IPS-11a (cell line): Measurements from ENCODE around the gene VGLL4.

Experiments
- H3K4me3 ChIP-seq: one replicate; pipeline ENCODE4 v1.5.1; 2013; ENCODE audit warnings: low read depth, low read length, control low read depth

VGLL4 gene

GRCh38 chr3:11566916-11567315 is 76.8 kb downstream of the VGLL4 start:
- no peak overlapping the region for H3K4me3 ChIP-seq

- H3K4me3 ChIP-seq = no peak overlapping the region
Measured at GRCh38 chr3:11566478-11566877, 77.2 kb downstream of the VGLL4 start.

GRCh38 chr3:11565932-11566331 is 77.8 kb downstream of the VGLL4 start:
- H3K4me3 ChIP-seq = no peak overlapping the region

GRCh38 chr3:11565492-11565891 is 78.2 kb downstream of the VGLL4 start:
- no peak overlapping the region for H3K4me3 ChIP-seq

GRCh38 chr3:11565072-11565471 is 78.6 kb downstream of the VGLL4 start:
- no peak overlapping the region for H3K4me3 ChIP-seq

DNA sequence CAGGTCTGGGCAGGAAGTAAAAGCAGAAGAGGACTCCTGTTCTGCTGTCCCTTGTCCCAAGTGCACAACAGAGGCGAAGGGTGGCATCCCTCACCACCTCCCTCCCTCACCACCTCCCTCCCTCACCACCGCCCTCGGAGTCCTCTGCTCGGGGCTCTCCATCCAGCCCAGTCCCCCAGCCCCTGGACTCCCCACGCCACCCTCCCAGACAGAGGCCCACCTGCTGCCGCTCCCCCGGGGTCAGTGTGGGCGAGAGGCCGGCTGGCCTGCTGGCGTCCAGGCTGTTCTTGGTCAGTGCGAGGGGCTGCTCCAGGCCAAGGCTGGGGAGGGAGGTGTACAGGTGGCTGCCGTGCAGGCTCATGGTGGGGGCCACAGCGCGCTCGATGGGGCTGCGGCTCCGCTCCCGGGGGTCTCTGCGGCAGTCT is 79.1 kb downstream of the VGLL4 start:
- H3K4me3 ChIP-seq = no peak overlapping the region

- H3K4me3 ChIP-seq = no peak overlapping the region
Measured at GRCh38 chr3:11563865-11564185, 79.9 kb downstream of the VGLL4 start.

DNA sequence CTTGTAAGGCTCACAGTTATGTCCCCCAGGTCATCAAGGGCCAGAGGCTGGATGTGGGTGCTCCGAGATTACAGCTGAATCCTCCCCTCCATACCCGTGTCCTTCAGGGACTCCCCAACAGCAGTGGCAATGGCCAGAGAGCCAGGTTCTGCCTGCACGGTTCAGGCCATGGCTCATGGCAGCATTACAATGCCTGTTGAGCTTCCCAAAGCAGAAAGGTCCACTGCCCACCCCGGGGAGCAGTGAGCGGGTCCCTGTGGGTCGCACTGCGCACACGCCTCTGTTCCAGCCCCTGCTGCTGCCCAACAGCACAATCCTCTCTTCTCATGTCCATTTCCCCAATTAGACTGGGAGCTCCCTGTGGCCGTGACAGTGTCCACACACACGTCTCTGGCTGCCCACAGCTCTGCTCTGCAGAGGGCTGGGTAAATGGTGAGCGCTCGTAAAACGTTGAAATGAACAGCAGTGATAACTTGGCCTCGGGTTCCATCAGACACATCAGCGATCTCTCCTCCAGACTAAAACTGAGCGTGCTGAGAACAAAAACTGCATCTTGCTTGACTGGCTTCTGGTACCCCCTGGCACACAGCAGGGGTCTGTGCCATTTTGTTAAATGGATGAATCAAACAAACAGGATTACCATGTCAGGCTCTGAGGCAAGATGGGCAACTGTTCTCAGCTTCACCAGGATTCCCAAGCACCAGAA is 80.4 kb downstream of the VGLL4 start:
- no peak overlapping the region for H3K4me3 ChIP-seq

DNA sequence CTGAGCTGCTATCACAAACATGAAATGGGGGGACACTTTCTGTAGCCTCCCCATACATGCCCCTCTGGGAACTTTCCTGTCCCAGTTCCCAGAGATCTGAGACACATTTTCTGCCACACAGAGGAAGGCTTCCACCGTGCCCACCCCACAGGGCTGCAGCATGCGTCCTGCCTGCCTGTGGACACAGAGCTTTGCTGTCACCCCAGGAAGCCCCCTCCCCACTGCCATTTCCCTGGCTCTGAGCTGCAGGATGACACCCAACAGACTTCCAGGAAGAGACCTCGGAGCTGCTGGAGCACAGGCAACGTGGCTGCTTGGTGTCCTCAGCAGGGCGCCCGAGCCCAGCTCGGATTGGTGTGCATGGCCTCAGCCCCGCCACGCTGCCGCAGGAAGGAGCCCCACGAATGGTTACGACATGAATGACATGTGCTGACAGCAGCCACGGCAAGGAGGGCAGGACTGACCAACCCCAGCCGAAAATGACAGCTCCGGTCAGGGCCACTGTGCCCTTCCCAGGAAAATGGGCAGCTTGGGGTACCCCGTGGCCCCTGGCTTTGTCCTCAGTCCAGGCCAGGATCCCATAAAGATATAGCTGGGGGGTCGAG is 81.3 kb downstream of the VGLL4 start:
- no peak overlapping the region for H3K4me3 ChIP-seq

DNA sequence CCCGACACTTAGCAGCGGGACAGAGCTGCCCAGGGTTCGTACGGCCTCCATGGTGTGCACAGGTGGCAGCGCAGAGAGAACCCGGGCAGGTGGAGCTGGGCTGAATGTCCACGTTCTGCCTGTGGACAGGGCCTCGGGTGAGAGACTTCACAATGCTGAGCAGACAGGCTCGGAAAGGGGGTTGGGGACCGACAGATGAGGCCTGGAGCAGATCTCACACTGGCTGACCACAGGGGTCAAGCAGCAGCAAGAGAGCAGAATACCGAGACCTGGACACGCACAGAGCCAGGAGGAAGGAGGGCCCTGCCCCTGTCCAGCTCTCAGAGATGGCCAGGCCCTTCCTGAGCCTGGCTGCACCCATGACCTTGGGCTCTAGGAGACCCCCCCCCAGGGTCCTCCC is 83.0 kb downstream of the VGLL4 start:
- no peak overlapping the region for H3K4me3 ChIP-seq

DNA sequence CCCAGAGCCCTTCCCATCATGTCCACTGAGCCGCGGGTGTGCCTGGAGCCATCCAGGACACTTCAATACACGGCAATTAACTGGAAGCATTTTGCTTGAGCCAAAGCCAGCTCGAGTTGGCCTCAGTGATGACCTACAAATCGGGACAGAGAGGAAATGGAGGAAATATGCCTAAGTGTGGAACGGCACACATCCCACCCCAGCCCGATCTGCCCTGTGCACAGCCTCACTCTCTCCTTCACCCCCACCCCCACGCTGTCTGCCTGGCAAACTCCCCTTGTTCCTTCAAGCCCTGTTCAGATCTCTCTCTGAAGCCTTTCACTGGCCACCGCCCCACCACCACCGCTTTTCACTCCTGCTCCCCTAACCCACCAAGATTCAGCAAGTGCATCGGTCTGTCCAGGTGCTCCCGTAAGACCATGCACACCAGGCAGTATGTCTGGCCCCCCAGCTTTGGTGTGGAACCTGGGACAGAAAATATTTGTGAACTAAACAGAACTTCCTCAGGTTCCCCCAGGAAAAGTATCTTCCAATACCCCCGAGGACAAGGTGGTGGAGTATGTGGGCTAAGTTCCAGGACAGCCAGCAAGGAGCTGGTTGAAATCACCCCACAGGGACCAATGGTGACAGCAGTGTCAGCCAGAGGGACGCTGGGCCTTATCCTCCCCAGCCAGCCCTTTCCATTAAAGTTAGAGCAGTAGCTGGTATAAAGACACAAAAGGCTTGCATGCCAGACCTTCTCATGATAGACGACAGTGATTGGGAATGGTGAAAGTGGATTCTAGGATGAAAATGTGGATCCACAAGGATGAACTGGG is 83.7 kb downstream of the VGLL4 start:
- H3K4me3 ChIP-seq = no peak overlapping the region

- no peak overlapping the region for H3K4me3 ChIP-seq
Measured at GRCh38 chr3:11558918-11559815, 84.5 kb downstream of the VGLL4 start.

DNA sequence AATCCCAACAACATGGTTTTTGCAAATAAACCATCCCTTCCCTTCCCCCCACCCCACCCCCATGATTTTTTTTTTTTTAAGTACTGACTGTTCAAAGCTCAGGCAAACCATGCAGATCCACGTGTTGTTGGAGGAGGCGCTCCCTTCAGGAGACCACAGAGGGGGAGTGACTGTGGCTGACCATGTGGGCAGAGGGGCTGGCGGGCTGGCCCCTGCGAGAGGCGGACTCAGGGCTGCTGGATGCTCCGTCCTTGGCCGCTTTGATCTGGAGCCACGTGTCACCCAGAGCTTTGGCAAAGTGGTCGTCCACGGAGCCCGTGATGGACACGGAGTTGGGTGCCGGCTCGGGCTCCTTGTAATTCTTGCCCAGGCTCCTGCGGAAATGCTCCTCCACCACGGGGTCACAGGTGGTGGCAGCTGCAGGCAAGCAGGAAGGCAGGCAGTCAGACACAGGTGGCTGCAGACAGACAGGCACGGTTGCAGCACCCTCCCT is 85.3 kb downstream of the VGLL4 start:
- H3K4me3 ChIP-seq = no peak overlapping the region

- no peak overlapping the region for H3K4me3 ChIP-seq
Measured at GRCh38 chr3:11558002-11558401, 85.7 kb downstream of the VGLL4 start.

DNA sequence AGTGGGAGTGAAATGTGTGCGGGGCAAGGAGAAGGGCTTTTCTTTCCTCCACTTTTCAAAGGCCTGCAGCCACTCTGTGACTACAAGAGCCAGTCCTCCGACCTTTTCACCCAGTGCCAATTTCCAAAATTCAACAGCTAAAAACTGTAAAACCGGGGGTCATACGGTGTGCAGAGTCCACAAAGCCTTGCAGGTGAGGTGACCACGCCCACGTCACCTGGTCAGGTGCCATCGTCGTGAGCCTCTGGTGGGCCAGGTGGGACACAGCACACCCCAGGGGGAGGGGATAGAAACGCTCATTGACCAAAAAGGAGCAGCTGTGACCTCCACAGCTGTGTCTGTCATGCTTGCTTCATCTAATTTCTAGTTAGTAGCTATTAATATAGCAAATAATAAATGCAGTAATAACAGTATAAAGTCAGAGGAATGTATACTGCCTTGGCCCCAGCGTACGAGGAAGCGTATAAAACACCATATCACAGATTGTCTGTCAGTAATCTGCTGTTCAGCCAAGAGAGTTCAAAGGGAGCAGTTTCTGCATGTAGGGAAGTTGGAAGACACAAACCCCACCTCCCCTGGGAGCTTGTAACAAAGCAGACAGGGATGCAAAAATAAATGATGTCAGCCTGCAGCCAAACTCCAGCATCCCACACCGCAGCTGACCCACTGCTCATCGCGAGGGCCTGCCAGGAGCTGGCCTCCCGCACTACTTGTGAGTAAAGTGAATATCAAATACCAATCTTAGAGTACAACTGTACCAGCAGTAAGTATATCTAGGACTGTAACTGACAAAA is 86.7 kb downstream of the VGLL4 start:
- no peak overlapping the region for H3K4me3 ChIP-seq

DNA sequence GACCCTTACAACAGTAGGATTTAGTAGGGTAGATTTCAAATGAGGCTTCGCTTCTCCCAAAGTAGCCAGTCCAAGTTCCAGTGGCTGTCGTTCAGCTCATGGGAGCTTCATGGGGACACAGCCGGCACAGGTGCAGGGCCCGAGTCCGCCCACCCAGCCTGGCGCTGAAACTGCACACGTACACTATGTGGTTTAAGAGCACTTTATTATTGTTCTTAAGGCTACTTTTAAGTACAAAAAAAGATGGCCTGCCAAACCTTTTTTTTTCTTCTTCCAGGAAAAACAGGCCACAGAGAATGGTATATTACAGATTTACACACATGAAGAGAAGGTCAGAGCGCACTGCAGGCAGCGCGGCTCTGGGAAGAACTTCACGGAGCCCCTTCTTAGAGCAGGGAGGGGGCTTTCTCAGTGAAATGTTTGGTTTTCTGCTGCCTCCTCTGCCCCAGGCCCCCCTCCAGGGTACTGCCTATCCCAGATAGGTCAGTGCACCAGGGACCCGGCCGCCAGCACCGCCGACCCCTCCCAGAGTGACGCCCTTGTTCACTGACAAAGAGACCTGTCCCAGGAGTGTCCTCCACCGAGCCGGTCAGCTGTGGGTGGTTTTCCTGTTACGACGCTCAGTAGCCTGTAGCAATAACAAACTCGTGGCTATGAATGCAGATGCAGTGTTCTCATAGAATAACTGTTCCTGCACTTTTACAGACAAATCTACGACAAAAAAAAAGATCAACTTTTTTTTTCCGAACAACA is 87.7 kb downstream of the VGLL4 start:
- no peak overlapping the region for H3K4me3 ChIP-seq

DNA sequence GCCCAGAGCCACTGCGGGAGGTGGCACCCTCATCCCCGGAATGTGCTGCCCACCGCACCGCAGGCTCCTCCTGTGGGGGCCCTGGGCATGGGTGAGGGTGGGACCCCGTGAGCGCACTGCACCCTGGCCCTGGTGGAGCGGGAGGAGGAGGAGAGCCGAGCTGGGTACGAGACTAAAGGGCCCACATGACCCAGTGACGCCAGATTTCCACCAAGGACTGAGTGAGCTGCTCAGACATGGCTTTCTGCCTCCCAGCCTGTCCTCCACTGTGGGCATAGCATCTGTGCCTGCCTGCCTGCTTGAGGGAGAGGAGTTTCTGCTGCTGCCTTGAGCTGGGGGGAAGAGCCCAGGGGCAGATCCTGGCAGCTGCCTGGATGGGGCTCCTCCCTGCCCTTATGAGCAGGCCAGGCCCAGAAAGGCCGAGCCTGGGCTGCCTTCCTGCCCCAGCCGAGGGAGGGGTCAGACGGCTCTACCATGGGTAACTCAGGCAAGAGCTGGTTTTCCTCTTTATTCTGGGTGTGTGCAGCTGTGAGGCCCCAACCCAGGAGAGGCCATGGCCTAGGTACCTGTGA is 88.4 kb downstream of the VGLL4 start:
- no peak overlapping the region for H3K4me3 ChIP-seq

- H3K4me3 ChIP-seq = no peak overlapping the region
Measured at GRCh38 chr3:11554666-11555065, 89.0 kb downstream of the VGLL4 start.

GRCh38 chr3:11554236-11554610 is 89.5 kb downstream of the VGLL4 start:
- H3K4me3 ChIP-seq = no peak overlapping the region
